GM18519 (cell line): ENCODE results near the gene SF3B6.

Experiments used
- ATAC-seq: cut with Tn5 transposase; IDR thresholded peaks from one replicate; pipeline ENCODE4 v1.9.1; 2021; ENCODE audit warnings: mild to moderate bottlenecking, moderate library complexity; ENCODE audit not compliant: unreplicated experiment, low FRiP score

The SF3B6 gene

GRCh38 chr2:24022324-24022974 is 53.7 kb downstream of the SF3B6 start:
- ATAC-seq, result no peak

DNA sequence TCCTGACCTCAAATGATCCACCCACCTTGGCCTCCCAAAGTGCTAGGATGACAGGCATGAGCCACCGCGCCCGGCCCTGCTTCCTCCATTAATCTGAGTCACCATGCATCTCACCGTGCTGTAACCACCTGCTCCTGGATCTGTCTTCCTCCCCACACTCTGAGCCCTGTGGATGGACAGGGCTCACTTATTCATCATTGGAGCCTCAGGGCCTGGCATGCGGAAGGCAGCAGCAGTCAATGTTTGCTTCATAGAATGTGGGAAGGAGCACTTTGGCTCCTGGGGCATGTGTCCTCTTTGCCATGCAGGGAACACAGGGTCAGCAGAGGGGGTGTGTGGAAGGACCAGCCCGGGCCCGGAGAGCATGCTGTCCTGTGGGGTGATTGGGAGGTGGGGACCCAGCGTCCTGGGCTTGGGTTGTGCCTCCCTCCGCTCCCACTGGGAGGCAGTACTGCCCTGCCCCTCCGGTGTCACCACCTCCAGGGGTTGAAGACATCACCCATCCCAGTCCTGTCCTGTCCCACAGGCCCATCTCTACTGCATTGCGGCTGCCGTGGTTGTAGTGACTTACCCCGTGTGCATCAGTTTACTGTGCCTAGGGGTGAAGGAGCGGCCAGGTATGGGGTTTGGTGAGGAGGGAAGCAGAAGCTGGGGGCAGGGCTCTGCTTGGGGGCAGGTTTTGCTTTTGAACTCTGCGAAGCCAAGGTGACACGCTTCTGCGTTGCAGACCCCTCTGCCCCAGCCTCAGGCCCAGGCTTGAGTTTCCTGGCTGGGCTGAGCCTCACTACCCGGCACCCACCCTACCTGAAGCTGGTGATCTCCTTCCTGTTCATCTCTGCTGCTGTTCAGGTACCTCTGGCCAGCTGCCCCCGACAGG is 54.8 kb downstream of the SF3B6 start:
- no peak for ATAC-seq

DNA sequence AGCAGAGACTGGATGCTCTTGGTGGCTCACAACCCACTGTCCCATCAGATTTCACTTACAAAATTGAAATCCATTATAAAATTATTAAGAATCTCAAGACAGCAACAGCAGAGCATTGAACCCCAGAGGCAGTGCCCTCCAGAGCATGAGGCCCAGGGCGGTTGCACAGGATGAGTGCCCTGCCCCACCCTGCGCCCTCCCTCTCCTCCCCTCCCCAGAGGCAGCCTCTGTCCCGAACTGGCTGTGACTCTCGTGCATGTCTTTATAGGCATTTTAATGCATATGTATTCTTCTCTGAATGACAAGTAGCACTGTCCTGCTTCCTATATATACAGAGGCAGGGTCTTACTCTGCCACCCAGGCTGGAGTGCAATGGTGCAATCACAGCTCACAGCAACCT is 55.9 kb downstream of the SF3B6 start:
- ATAC-seq, result no peak

DNA sequence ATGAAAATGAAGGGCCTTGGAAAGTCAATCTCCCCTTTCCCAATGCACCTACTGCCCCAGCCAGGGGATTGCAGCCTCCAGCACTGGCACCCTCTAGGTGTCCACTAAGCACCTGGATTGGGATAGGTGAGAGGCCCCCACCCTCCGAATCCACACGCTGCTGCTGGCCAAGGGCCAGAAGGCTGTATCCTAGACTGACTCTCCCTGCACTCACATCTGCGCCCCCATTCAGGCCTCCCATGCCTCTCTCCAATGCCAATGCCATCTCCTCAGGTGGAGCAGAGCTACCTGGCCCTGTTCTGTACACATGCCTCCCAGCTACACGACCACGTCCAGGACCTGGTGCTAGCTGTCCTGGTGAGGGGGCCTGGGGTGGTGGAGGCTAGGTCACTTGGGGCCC is 56.4 kb downstream of the SF3B6 start:
- no peak for ATAC-seq

DNA sequence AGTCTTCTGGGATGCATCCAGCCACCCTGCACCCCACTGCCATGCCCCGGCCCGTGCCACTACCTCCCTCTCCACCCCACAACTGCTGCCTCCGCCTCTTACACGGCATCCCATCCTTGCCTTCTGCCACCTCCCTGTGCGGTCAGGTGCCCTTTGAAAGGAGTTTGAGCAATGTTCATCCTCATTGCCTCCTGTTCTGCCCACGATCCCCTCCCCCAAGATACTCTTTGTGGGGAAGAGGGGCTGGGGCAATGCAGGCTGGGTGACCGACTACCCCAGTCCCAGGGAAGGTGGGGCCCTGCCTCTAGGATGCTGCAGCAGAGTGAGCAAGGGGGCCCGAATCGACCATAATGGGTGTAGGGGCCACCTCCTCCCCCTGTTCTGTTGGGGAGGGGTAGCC is 57.9 kb downstream of the SF3B6 start:
- no peak for ATAC-seq

DNA sequence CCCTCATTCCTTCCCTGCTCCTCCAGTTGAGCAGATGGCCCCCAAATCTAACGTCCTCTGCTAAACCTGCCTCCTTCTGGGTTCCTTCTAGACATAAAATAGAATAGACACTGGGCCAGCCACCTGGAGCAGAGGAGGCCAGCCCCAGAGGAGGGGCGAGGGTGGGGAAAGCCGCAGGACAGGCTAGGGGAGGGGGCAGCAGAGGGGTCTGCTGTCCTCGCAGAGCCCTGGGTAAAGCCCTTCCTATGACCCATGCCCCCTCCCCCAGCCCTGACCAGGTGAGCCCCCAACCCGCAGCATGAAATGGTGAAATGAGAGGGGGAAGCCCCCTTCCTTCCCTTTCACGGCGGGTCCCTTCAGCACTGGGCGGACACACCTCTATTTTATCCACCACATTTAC is 58.4 kb downstream of the SF3B6 start:
- no peak for ATAC-seq
